ENCODE results near the gene PBX4. TPM values are rescaled to one million over a fixed set of nuclear protein-coding genes. Genes with fewer than 3 reads are reported as not detected.
"Not testable (repeated sequence)": the region's sequence is repeated elsewhere in the genome, so short reads cannot be mapped to it uniquely, and the experiment has no call there.

PBX4 gene, protein sequence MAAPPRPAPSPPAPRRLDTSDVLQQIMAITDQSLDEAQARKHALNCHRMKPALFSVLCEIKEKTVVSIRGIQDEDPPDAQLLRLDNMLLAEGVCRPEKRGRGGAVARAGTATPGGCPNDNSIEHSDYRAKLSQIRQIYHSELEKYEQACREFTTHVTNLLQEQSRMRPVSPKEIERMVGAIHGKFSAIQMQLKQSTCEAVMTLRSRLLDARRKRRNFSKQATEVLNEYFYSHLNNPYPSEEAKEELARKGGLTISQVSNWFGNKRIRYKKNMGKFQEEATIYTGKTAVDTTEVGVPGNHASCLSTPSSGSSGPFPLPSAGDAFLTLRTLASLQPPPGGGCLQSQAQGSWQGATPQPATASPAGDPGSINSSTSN
- total RNA-seq (2014; rRNA removed; shearing (Covaris generic)), result 0.10 TPM in 1 of 2 replicates, not detected in the other

- peak; percentile 86 for DNase-seq (ENCODE audit: low spot score)
Observed at GRCh38 chr19:19618219-19619051, at the start of gene PBX4. Gene PBX4 (minus strand): TSS chr19:19618687. CDS start chr19:19618629, 58 bp downstream.

DNA sequence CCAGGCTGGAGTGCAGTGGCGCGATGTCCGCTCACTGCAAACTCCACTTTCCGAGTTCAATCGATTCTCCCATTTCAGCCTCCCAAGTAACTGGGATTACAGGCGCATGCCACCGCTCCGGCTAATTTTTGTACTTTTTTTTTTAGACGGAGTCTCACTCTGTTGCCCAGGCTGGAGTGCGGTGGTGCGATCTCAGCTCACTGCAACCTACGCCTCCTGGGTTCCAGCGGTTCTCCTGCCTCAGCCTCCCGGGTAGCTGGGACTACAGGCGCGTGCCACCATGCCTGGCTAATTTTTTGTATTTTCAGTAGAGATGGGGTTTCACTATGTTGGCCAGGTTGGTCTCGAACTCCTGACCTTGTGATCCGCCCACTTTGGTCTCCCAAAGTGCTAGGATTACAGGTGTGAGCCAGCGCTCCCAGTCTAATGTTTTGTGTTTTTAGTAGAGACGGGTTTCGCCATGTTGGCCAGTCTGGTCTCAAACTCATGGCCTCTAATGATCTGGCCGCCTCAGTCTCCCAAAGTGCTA lies 47.0 kb upstream of the PBX4 start:
- not testable (repeated sequence) for DNase-seq (ENCODE audit: low spot score)

DNA sequence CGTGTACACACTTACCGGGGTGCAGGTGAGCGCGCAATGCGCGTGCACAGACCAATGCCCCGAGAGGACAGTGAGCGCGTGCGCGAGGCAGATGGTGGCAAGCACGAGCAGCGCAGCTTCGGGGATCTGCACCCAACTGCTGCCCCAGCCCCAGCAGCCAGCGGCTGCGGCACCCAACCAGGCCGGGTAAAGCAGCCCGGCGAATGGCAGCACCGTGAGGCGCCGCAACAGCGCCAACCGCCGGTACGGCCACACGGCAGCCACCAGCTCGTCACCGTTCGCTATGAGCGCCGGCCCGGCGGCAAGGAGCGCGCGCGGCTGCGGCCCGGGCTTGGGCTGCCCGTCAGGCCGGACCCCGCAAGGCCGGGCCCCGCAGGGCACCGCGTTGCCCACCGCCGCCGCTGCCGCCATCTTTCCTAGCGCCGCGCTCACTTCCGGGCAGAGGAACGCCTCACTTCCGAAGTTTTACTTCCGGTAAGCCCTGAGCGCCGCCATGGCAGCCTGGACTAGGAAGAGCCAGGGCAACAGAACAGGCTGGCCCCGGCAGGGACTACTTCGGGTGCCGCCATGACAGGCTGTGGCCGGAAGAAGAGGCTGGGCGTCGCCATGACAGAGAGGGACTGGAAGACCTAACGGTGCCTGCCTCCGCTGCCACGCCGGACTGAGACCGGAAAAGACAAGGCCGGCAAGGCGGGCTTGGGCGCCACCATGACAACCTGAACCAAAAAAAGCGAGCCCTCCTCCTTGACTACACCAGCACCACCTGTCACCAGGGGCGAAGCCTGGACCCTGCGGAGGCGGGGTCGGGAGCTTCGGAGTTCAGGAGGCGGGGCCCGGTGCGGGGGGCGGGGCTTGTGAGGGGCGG lies 45.0 kb upstream of the PBX4 start, which contains the start of gene ATP13A1:
ATP13A1 (minus strand) TSS at position 421 of the 865 bp plus-strand sequence; CDS start at position 411, 10 bp downstream.
- DNase-seq (ENCODE audit: low spot score), result peak; percentile 97

DNA sequence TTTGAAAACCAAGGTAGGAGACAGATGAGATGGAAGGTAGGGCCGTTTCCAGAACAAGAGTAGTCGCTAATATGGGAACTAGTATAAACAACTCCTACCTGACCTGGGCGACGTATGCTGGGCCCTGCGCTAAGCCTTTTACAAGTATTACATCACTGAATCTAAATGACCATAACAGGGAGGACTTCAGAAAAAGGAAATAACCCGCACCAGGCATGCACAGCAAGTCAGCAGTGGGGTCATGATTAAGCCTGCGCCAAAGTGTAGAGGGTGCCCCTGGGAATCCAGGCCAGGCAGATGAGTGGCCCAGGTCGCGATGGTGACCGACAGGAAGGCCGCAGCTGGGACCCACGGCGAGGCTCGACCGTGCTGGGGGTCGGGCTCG lies 44.4 kb upstream of the PBX4 start:
- no peak for DNase-seq (ENCODE audit: low spot score)

- DNase-seq (ENCODE audit: low spot score), result no peak
Observed at GRCh38 chr19:19662344-19662743, 43.9 kb upstream of the PBX4 start.

DNA sequence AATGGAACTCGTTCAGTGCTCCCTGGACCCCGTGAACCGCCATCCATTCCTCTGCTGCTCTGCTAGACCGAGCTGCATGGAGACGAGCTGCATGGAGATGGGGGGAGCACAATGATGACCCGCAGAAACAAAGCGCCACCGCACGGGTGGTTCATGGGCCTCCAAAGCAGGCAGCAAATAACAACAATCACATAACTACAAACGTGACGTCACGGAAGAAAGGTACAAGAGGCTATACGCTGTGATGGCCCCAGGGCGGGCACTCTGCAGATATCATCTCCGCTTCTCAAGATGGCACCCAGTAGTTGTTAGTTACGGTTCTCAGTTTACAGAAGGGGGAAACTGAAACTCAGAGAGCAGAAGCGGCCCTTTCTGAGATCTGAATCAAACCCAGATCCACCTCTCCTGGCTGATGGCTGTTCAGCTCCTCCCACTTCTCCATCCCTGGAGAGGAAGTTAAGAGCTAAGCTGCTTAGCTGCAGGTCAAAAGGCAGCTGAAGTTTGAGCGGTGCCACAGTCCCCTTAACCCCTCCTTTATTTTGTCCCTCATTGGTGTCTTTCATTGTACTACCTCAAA lies 43.3 kb upstream of the PBX4 start:
- no peak for DNase-seq (ENCODE audit: low spot score)

- DNase-seq (ENCODE audit: low spot score), result no peak
Observed at GRCh38 chr19:19661141-19661674, 42.7 kb upstream of the PBX4 start.

- no peak for DNase-seq (ENCODE audit: low spot score)
Observed at GRCh38 chr19:19659646-19660245, 41.3 kb upstream of the PBX4 start.

DNA sequence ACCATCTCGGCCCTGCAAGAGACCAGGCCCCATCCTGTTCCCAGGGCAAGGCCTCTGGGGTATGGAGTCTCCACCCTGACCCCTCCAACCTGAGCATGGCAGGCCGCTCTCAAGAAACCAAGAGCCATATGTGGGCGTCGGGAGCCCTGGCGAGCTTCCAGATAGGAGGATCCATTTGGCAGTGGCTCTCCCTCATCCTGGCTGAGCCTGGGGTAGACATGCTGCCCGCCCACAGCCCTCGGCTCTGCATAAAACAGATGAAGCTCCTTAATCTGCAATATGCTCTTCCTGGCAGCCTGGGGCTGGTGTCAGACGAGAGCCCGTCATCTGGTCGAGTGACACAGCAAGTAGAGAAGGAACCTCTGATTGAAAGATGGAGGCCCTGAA lies 38.9 kb upstream of the PBX4 start:
- DNase-seq (ENCODE audit: low spot score), result no peak

DNA sequence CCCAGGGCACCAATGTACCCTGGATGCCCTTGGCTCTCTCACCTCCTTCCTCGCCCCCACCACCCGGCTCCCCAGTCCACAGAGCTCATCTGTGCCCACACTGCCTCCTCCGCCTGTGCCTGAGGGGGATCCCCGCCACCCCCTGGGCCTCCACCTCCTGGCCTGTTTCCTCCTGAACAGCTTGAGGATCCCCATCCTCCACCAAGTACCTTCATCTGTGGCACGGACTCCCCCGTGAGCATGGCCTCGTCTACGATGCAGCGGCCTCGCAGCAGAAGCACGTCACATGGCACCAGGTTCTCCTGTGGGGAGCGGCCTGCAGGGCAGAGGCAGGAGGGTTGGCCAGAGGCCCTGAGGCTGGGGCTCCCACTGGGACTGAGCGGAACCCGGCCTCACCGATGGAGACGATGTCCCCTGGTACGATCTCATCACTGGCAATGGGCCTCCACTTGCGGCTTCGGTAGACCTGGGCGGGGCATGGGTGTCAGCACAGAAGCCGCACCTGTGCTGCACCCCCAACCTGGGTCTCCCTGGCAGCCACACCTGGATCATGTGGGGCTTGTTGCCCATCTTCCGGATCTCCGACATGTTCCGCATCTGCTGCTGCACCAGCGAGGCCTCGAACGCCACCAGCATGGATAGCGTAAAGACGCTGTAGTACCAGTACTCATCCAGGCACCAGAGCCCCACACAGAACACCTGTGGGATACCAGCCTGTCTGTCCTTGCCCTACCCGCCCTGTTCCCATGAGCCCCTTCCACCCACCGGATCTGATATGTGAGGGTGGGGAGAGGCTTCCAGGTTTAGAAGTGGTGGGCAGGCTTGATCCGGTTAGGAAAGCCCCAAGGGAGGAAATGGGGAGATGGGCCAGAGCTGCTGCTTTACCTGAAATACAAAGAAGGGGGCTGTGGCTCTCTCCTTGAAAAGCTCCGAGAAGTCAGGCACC lies 38.2 kb upstream of the PBX4 start:
- no peak for DNase-seq (ENCODE audit: low spot score)

- DNase-seq (ENCODE audit: low spot score), result no peak
Observed at GRCh38 chr19:19655641-19656343, 37.3 kb upstream of the PBX4 start.

DNA sequence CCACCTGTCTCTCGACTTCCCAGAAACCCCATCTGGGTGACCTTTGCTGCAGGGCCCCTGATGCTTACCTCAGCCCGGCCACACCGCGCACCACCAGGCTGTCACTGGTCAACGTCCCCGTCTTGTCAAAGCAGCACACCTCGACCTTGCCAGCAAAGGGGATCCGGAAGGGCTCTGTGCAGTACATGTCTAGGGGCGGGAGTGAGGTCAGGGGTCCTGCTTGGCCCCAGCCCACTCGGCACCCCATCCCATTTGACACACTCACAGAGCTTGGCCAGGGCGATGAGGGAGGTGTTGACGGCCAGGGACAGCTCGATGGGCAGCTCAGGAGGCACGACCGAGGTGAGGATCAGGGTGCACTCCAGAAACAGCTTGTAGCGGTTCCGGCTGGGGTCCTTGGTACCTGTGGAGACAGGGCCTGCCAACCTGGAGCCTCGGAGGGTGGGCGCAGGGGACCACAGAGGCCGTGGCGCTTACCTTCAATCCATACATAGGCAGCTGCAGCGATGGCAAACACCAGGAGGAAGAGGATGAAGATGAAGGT lies 36.6 kb upstream of the PBX4 start:
- DNase-seq (ENCODE audit: low spot score), result no peak

DNA sequence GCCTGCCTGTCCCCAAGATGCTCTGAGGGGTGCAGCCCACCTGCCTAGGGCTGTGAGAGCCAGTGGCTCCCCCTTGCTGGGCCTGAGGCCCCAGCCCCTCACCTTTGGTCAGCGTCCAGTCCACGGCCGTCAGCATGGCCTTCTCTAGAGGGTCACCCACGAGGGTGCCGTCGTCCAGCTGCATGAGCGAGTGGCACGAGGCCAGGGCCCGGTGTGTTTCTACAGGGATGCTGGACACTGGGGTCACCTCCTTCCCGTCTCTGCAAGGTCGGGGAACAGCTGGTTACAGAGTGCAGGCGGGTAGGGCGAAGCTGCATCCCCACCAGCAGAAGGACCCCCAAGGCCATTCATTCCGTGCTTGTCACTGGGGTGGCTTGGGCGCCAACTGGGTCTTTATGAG lies 36.0 kb upstream of the PBX4 start:
- no peak for DNase-seq (ENCODE audit: low spot score)

DNA sequence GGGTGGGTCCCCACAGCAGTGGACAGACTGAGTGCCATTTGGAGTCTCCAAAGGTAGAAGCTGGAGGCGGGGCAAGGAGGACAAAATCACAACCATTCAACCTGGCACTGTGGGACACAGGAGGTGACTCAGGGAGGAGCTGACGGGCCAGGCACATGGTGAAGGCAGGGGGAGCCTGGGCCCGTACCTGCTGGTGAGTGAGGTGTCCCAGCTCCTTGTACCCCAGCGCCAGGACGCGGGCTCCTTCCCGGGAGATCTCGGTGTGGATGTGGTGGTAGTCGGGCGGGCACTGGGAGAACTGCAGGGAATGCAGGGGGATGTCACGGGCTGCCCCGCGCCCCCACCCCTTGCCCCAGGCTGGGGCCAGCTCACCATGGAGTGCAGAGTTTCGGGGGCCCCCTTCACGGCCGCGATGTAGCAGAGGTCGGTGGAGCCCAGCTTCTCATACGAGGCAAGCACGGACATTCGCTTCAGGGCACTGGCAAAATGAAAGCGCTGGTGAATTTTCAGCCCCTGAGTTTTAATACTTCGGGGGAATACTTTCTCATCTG lies 35.2 kb upstream of the PBX4 start:
- no peak for DNase-seq (ENCODE audit: low spot score)

- DNase-seq (ENCODE audit: low spot score), result no peak
Observed at GRCh38 chr19:19652482-19653295, 34.2 kb upstream of the PBX4 start.

DNA sequence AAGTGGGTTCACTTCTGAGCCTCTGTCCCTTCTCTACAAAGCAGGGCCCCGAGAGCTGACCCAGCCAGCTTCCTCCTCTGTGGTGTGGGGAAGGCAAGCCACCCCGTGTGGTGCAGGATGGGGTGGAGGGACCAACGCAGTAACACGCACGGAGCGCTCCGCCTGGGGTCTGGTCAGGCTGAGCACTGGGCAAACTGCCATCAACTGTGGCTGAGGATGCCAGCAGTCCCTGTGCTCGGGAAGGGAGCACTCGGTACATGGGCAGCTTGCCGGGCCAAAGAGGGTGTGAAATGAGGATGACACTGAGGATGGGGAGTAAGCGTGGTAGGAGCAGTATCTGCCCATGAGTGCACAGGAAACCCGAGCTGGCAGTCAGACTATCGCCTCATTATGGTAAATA lies 32.6 kb upstream of the PBX4 start:
- no peak for DNase-seq (ENCODE audit: low spot score)

DNA sequence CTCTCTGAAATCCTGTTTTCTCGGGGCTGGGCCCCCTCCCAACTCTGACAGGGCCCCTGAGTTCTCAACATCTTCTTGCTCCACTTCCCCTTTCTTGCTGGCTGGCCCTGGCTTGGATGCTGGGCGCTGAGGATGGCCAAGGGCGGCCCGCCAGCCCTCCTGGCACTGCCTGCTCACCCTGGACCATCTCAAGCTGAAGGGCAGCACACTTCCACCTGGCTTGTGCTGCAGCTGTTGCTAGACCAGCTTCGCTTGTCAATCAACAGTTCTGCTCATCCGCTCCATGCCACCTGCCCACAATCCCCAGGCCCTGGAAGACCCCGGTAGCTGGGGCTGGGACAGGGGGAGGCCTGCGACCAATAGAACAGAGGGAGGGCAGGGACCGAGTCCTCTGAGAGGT lies 31.8 kb upstream of the PBX4 start:
- no peak for DNase-seq (ENCODE audit: low spot score)
